Activated naive CD4-positive, alpha-beta T cell treated with anti-CD3 and anti-CD28 coated beads for 36 hours (primary cell): ENCODE results near the gene RBM19. TPM values are rescaled to one million over a fixed set of nuclear protein-coding genes. Genes with fewer than 3 reads are reported as not detected.

ENCODE experiments used
- CTCF ChIA-PET: fragments of 350-600 bp; sonication (Branson Sonifier 250); formaldehyde crosslinking; loops from one replicate; lab custom pipeline; 2021; ENCODE audit warnings: antibody characterized with exemption; lab: Charles Lee
- DNase-seq: peaks from one replicate; pipeline ENCODE4 v3.0.0-alpha.2; 2020
- H3K27ac Mint-ChIP-seq: one replicate; pipeline ENCODE4 v1.8.0; 2021; ENCODE audit warnings: mild to moderate bottlenecking, mixed read lengths
- H3K27me3 Mint-ChIP-seq: one replicate; pipeline ENCODE4 v1.8.0; 2021; ENCODE audit warnings: low read depth, mixed read lengths
- H3K36me3 Mint-ChIP-seq: one replicate; pipeline ENCODE4 v1.8.0; 2021; ENCODE audit warnings: low read depth, mixed read lengths
- H3K4me1 Mint-ChIP-seq: one replicate; pipeline ENCODE4 v1.8.0; 2021; ENCODE audit warnings: low read depth, mixed read lengths
- H3K4me3 Mint-ChIP-seq: one replicate; pipeline ENCODE4 v1.8.0; 2021; ENCODE audit warnings: mild to moderate bottlenecking, moderate library complexity, mixed read lengths
- H3K9me3 Mint-ChIP-seq: one replicate; pipeline ENCODE4 v1.8.0; 2021; ENCODE audit warnings: mixed read lengths
- intact Hi-C: fragments of 100-400 bp; cut with micrococcal nuclease; formaldehyde crosslinking; loops from one replicate; pipeline ENCODE4 v1.15.1; 2023
- total RNA-seq, 2 experiments: library from RNA; stranded (reverse); gene quantifications; one replicate each; pipeline ENCODE4 v1.2.3, GENCODE V29; 2021

RBM19 gene
- total RNA-seq, 2 experiments from 2014 or later = 89.0 to 96.2 TPM

GRCh38 chr12:113788020-113788856, 177.9 kb downstream of the RBM19 start:
- intact Hi-C loops = no loop called here
- CTCF ChIA-PET = no interaction called here
- Mint-ChIP-seq H3K4me1 (no peaks in the 10 kb centered on the region), H3K27me3 (peaks cover 3% of the 10 kb centered on the region), H3K27ac (no peak overlapping the region), H3K36me3 (peaks cover 3% of the 10 kb centered on the region), H3K4me3 (no peak overlapping the region), H3K9me3 (peaks cover 33% of the 10 kb centered on the region)
- no peak for DNase-seq

GRCh38 chr12:113786107-113786506, 180.0 kb downstream of the RBM19 start:
- H3K36me3 Mint-ChIP-seq = peaks cover under 1% of the 10 kb centered on the region

DNA sequence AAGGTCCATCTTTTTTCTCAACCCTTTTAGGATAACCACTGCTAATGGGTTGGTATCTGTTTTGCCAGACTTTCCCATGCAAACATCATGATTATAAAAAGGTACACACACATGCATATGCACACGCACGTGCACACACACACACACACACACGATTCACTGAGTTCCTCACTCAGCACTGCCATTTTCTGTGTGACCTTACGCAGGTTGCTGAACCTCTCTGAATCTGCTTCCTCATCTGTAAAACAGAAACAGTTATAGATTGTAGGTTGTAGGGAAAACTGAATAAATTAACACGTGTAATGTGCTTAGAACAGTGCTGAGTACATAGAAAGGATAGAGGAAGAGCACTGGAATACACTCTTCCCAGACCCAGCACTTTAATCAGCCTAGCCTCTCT, 182.3 kb downstream of the RBM19 start:
- no peak overlapping the region for H3K27ac Mint-ChIP-seq
- H3K27me3 Mint-ChIP-seq = peaks cover 18% of the 10 kb centered on the region
- CTCF ChIA-PET = no interaction called here
- H3K4me3 Mint-ChIP-seq = no peak overlapping the region
- no peak for DNase-seq
- no peaks in the 10 kb centered on the region for H3K36me3 Mint-ChIP-seq
- H3K9me3 Mint-ChIP-seq = peaks cover 23% of the 10 kb centered on the region
- no peaks in the 10 kb centered on the region for H3K4me1 Mint-ChIP-seq
- intact Hi-C loops = no loop called here

More at GRCh38 chr12:113786107-113786506, 180.0 kb downstream of the RBM19 start:
- CTCF ChIA-PET = no interaction called here
- H3K27ac Mint-ChIP-seq = no peak overlapping the region
- H3K27me3 Mint-ChIP-seq = peaks cover 12% of the 10 kb centered on the region
- no peaks in the 10 kb centered on the region for H3K4me1 Mint-ChIP-seq
- DNase-seq = no peak
- H3K4me3 Mint-ChIP-seq = no peak overlapping the region
- intact Hi-C loops = no loop called here
- H3K9me3 Mint-ChIP-seq = peaks cover 27% of the 10 kb centered on the region

DNA sequence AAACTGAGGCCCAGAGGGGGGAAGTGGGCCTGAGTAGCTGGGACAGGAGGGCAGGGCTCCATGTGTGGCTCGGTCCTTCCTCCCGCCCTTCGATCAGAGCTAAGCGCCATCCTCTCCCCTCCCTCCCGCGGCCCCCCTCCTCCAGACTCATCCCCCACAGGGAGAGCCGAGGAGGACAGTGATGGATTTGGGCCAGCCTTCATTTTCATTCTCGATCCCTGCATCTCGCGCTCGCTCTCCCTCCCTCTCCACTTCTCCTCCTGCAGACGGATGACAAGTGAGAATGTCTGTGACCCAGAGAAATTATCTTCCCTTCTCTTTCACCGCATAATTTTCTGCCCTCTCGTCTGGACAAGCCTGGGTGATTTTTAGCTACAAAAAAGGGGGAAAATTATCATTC, 183.3 kb downstream of the RBM19 start:
- Mint-ChIP-seq H3K27ac (no peak overlapping the region), H3K9me3 (peaks cover 15% of the 10 kb centered on the region), H3K27me3 (peaks cover 23% of the 10 kb centered on the region), H3K4me1 (no peaks in the 10 kb centered on the region), H3K4me3 (no peak overlapping the region), H3K36me3 (no peaks in the 10 kb centered on the region)
- intact Hi-C loops = no loop called here
- CTCF ChIA-PET = no interaction called here
- DNase-seq = no peak

- intact Hi-C loops = no loop called here
- no peaks in the 10 kb centered on the region for H3K4me1 Mint-ChIP-seq
- no peak for DNase-seq
- H3K27ac Mint-ChIP-seq = no peak overlapping the region
- H3K9me3 Mint-ChIP-seq = peaks cover 5% of the 10 kb centered on the region
- H3K27me3 Mint-ChIP-seq = peaks cover 26% of the 10 kb centered on the region
- H3K4me3 Mint-ChIP-seq = no peak overlapping the region
- CTCF ChIA-PET = no interaction called here
- no peaks in the 10 kb centered on the region for H3K36me3 Mint-ChIP-seq
Observed at GRCh38 chr12:113781415-113782198, 184.5 kb downstream of the RBM19 start.

DNA sequence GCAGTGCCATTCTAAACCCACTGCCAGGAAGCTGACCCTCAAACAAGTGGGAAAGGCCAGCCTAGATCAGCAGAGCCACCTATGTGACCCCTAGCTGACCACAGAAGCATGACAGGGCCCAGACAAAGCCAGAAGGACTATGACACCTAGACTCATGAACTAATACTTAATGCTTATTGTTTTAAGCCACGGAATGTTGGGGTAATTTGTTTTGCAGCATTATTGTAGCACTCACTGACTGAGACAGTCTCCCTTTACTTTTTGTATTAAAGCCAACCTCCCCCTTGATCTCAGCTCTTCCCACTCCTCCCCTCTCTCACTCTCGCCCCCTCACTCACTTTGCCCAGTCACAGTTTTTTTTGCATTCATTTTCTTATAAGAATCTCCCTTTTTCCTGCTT, 186.4 kb downstream of the RBM19 start:
- no peak overlapping the region for H3K27ac Mint-ChIP-seq
- H3K27me3 Mint-ChIP-seq = peaks cover 30% of the 10 kb centered on the region
- CTCF ChIA-PET = no interaction called here
- DNase-seq = no peak
- H3K4me3 Mint-ChIP-seq = no peak overlapping the region
- no peaks in the 10 kb centered on the region for H3K4me1 Mint-ChIP-seq
- intact Hi-C loops = no loop called here
- H3K36me3 Mint-ChIP-seq = no peaks in the 10 kb centered on the region
- no peaks in the 10 kb centered on the region for H3K9me3 Mint-ChIP-seq

DNA sequence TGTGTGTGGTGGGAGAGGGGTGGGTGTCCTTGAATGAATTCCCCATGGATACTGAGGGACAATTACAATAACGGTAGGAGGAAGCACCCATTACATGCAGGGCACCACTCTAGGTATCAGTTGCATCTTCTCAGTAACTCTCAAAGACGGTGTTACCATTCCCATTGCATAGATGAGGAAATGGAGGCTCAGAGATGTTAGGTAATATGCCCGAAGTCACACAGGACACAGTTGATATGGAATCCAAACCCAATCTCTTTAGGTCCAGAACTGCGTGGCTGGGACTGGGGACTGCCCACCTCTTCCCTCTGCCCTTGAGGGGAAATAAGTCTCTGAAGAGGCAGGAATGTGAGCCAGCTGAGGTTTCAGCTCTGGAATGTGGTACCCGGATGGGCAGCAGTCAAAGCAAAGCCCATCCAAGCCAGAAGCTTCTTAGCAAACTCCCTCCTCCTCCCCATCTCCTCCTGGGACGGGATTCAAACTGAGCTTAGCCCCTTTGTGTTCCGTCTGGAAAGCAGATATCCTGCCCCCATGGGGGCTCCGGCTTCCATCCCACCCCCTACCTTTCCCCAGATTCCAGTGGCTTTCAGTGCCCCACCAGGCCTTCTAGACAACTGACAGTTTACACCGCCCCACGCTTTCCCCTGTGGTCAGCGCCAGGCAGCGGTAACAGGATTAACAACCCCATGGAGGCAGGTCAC, 187.5 kb downstream of the RBM19 start:
- Mint-ChIP-seq H3K4me1 (no peaks in the 10 kb centered on the region), H3K4me3 (no peak overlapping the region), H3K27me3 (peaks cover 29% of the 10 kb centered on the region), H3K27ac (no peak overlapping the region), H3K36me3 (no peaks in the 10 kb centered on the region), H3K9me3 (no peaks in the 10 kb centered on the region)
- CTCF ChIA-PET = no interaction called here
- intact Hi-C loops = no loop called here
- DNase-seq = no peak

- intact Hi-C loops = no loop called here
- Mint-ChIP-seq H3K27me3 (peaks cover 29% of the 10 kb centered on the region), H3K36me3 (no peaks in the 10 kb centered on the region), H3K9me3 (no peaks in the 10 kb centered on the region), H3K27ac (no peak overlapping the region), H3K4me1 (no peaks in the 10 kb centered on the region), H3K4me3 (no peak overlapping the region)
- CTCF ChIA-PET = no interaction called here
- DNase-seq = no peak
Observed at GRCh38 chr12:113777751-113778150, 188.4 kb downstream of the RBM19 start.

DNA sequence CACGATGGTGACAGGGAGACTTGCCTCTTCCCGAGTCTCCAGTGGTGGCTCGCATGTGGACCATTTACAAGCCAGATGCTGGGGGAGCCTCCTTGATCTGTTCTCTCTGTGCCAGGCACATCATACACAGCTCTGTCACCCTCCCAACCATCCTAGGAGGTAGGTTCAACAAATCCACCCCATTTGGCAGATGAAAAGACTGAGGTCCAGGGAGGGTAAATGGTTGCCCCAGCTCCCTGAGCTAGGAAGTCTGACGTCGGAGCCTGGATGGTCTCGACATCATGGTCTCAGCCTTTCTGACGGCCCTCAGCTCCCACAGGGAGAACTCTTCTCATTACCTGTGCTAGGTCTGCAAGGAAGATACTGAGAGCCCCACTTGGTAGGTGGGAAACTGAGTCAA, 189.6 kb downstream of the RBM19 start:
- Mint-ChIP-seq H3K4me3 (no peak overlapping the region), H3K4me1 (no peaks in the 10 kb centered on the region), H3K36me3 (no peaks in the 10 kb centered on the region), H3K27ac (no peak overlapping the region), H3K9me3 (no peaks in the 10 kb centered on the region), H3K27me3 (peaks cover 30% of the 10 kb centered on the region)
- DNase-seq = no peak
- intact Hi-C loops = no loop called here
- CTCF ChIA-PET = no interaction called here

- H3K4me3 Mint-ChIP-seq = no peak overlapping the region
- CTCF ChIA-PET = interaction anchor here (0.7 kb wide), 1 partner anchor 353 kb away, joined by 5 read pairs; no protein-coding TSS in a partner anchor
- no peaks in the 10 kb centered on the region for H3K4me1 Mint-ChIP-seq
- peaks cover 21% of the 10 kb centered on the region for H3K27me3 Mint-ChIP-seq
- no peaks in the 10 kb centered on the region for H3K36me3 Mint-ChIP-seq
- intact Hi-C loops = no loop called here
- no peaks in the 10 kb centered on the region for H3K9me3 Mint-ChIP-seq
- no peak for DNase-seq
- no peak overlapping the region for H3K27ac Mint-ChIP-seq
Observed at GRCh38 chr12:113774526-113774925, 191.6 kb downstream of the RBM19 start.

DNA sequence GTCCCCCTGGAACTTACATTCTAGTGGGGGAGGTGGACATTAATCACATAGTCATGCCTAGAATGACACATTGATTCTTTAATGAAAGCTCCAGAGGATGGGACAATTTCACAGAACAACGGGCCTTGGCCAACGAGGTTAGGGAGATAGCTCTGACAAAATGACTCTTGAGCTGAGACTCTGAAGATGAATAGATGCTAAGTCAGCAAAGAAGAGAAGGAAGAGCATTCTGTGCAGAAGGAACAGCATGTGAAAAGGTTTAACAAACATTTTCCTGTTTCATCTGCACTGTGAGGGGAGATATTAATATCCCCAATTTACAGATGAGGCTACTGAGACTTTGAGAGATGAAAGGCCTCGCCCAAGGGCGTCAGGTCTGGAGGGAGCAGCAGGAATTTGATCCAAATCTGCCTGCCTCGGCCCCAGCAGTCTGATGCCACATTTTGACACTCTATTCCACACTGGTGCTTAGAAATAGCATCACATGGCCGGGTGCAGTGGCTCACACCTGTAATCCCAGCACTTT, 193.6 kb downstream of the RBM19 start:
- intact Hi-C loops = no loop called here
- CTCF ChIA-PET = no interaction called here
- Mint-ChIP-seq H3K4me1 (no peaks in the 10 kb centered on the region), H3K36me3 (no peaks in the 10 kb centered on the region), H3K27me3 (peaks cover 21% of the 10 kb centered on the region), H3K27ac (no peak overlapping the region), H3K9me3 (no peaks in the 10 kb centered on the region), H3K4me3 (no peak overlapping the region)
- no peak for DNase-seq

- Mint-ChIP-seq H3K4me3 (no peak overlapping the region), H3K27me3 (peaks cover 15% of the 10 kb centered on the region), H3K4me1 (no peaks in the 10 kb centered on the region), H3K36me3 (no peaks in the 10 kb centered on the region), H3K9me3 (no peaks in the 10 kb centered on the region), H3K27ac (no peak overlapping the region)
- CTCF ChIA-PET = no interaction called here
- intact Hi-C loops = no loop called here
- DNase-seq = no peak
Observed at GRCh38 chr12:113770389-113770865, 195.7 kb downstream of the RBM19 start.
